GM18517 (cell line): ENCODE results near the gene DSCAML1.

Source experiments
- ATAC-seq: cut with Tn5 transposase; IDR thresholded peaks from one replicate; pipeline ENCODE4 v1.9.1; 2021; ENCODE audit warnings: mild to moderate bottlenecking, moderate library complexity; ENCODE audit not compliant: unreplicated experiment

DSCAML1 gene

DNA sequence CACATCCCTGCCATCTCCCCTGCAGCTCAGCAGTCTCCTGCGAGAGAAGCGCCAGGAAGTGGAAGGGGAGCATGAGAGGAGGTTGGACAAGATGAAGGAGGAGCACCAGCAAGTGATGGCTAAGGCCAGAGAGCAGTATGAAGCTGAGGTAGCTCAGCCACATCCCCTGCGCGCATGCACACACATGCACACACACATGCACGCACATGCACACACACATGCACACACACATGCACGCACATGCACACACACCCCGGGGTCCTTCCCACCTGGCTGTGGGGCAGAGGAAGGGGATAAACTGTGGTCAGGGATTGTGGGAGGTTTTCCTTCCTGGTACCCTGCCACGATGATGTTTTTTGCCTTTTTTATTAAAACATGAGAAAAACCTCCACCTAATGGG lies 404.0 kb downstream of the DSCAML1 start:
- no peak for ATAC-seq

DNA sequence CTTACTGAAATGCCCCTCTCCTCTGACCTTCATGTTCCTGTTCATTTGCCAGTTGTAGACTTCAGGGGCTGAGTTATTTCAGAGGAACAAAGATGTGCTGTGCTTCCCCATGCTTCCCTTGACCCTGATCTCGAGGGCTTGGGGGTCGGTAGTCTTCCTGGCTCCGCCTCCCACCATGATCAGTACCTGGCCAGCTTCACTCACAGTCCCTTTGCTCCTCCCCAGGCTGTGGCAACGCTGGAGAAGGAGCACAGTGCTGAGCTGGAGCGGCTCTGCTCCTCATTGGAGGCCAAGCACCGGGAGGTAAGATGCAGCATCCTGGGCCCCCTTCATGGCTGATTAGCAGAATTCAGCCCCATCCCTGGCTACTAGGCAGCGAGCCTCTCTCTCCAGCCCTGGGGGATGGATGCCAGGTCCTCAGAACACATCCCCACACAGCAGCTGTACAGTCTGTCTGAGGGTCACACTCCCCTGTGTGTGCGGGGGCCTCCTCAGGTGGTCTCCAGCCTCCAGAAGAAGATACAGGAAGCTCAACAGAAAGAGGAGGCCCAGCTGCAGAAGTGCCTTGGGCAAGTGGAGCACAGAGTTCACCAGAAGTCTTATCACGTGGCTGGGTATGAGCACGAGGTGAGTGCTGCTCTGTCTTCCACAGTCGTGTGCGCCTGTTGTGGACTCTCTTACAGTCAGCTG lies 404.9 kb downstream of the DSCAML1 start:
- ATAC-seq = no peak

DNA sequence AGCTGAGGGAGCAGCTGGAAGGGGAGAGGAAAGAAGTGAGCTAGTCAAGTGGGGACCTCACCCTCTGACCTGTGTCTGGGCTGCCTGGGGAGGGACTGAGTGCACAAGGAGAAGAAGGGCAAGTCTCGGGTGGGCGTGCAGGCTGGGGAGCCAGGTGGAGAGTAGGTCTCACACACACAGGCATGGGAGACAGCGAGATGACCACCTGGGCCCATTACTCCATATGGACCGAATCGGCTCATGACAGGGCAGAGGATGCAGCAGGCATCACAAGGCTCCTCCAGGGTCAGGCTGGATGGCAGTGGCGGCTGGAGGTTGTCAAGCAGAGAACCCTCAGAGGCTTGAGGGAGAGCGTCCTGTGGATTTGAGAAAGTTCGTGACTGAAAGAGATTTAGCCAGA lies 405.8 kb downstream of the DSCAML1 start:
- ATAC-seq = no peak

DNA sequence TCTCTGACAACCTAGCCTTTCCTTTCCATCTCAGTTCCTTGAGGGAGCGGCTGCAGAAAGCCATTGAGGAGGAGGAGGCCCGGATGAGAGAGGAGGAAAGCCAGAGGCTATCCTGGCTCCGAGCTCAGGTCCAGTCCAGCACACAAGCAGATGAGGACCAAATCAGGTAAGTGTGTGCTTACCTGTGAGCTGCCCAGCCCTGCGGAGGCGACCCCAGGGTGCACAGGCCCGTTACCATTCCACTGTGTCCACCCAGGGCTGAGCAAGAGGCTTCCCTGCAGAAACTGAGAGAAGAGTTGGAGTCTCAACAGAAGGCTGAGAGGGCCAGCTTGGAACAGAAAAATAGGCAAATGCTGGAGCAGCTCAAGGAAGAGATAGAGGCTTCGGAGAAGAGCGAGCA lies 406.3 kb downstream of the DSCAML1 start:
- no peak for ATAC-seq

DNA sequence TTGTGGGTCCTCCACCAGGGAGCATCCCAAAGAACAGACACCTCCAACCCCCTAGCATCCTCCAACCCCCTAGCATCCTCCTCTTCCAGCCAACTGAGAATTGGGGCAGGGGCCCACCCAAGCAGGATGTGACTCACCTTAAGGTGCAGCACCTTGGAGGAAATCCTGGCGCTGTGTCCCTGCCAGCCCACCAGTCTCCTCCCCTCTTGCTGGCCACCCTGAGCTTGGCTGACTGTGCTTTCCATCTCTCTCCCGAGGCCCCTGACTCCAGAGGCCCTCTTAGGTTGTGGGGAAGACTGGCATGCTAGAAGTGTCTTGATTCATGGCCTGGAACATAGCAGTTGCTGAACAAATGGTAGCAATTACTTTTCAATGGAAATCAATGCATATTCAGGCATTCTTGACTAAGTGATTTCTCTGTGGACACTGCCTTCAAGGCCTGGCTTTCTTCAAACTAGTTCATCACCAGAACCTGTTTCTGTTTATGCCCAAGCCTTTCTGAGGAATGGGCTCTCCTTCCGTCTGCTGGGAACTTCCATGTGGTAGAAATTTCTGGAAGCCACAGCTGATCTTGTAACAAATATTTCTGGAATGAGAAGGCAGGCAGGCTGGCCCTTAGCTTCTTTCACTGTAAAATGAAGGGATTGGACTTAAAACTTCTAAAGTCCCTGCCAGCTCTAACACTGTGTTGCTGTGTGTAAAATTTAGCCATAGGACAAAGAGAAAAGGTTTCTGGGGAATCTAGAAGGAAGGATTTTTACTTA lies 408.8 kb downstream of the DSCAML1 start:
- ATAC-seq = no peak

DNA sequence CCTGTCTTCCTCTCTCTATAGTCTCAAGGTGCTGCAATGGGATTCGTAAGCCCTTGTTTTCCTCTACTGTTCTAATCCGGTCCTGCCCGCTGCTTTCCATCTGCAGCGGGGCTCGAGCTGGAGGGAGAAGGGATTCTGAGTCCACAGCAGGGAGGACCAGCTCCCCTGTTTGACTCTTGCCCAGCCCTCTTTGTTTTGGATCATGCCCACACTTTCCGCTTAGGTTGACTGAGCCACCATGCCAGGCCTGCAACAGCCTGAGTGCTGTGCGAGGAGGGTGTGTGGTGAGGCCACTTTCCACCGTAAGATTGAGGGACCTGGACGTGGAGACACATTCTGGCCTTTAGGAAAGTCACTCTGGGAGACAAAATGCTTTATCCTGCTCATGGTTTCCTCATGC lies 411.1 kb downstream of the DSCAML1 start:
- ATAC-seq = no peak

DNA sequence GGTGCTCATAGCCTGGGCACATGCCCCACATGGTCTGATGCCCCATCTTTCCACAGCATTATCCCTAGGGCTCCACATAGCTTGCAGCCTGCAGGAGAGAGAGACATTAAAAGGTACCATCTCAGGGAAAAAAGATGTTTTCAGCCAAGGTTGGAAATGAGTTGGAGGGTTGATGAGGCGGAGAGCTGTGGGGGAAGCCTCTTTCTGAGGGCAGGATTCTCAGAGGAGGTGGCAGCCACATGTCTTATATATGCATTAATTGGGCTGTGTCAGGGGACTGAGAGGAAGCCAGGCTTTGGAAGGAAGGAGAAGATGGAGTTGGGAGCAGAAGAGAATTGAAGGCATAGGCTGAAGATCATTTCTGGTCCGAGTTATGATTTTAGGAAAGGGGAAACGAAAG lies 411.5 kb downstream of the DSCAML1 start:
- no peak for ATAC-seq

DNA sequence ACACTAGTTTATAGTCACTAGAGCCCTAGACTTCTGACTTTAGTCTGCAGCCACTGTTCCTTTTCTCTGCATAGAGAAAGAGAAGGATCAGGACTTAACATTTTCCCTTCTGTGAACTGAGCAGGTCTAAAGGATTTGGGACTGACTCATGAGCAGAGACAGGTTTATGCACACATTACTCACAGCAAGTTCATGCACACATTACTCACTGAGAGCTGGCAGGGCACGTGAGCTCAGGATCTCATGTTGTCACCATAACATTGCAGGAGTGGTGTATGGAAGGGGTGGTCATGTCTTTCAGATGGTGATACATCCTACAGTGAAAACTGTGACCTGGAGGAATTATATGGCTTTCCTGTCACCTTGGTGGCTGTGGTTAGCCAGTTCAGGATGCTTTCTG lies 413.0 kb downstream of the DSCAML1 start:
- no peak for ATAC-seq

DNA sequence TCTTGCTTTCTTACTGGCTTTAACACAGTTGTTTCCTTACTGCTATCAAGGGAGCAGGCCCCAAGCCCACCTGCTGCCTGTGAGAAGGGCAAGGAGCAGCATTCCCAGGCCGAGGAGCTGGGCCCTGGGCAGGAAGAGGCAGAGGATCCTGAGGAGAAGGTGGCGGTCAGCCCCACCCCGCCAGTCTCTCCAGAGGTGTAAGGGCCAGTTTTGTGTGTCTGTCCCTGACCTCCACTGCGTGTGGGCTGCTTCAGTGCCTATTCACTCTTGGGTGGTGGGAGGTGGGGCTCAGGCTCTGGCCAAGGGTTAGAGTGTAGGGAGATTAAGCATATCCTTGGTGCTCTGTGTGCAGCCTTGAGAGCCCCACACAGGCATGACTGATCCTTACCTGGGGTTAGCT lies 414.3 kb downstream of the DSCAML1 start:
- no peak for ATAC-seq

DNA sequence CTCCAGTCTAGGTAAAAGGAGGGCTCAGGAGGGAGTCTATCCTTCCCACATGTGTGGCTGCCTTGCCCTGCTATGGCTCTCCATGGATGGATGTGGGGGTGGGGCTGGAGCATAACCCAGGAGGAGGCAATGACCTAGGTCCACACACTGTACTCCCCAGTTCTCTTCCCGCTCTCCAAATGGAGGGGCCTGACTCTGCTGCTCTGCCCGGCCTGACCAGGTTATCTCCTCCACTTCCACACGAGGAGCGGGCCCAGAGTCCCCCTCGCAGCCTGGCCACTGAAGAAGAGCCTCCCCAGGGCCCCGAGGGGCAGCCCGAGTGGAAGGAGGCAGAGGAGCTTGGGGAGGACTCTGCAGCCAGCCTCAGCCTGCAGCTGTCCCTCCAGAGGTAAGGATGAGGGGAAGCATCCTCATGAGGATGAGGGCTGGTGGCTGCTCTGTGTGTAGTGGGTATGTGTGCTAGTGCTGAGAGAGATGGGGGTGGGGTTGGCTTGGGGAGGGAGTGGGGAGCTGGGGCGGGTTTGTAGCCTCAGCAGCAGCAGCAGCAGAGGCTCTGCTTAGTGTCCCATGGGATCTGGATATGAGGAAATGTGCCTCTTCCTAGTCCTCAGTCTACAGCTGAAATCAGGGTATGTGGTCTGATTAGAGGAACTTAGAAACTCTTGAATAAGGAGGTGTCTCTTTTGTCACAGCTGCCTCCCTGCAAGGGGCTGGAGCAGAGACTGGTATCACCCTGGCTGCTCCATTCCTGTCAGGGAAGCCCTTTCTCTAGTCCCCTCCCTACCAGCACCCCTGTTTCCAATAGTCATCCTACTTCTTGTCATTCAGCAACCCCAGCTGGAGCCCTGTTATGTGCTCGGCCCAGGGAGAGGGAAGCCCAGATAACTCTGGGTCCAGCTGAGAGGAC lies 415.3 kb downstream of the DSCAML1 start:
- no peak for ATAC-seq

DNA sequence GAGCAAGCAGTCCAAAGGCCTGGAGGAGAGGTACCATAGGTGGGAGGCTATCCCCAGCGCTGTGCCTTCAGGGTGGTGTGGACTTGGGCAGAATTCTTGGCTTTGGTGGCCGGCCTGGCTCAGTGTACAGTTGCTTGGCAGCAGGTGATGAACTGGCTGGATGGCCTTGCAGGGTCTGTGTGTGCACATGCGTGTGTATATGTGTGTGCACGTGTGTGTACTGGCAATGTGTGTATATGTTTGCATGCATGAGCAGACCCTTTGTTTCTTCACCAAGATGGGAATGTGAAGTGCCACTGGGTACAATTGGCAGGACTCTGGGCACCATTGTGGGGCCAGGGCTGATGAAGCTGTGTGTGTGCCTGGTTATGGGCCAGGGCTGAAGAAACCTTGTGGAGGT lies 416.3 kb downstream of the DSCAML1 start:
- no peak for ATAC-seq

DNA sequence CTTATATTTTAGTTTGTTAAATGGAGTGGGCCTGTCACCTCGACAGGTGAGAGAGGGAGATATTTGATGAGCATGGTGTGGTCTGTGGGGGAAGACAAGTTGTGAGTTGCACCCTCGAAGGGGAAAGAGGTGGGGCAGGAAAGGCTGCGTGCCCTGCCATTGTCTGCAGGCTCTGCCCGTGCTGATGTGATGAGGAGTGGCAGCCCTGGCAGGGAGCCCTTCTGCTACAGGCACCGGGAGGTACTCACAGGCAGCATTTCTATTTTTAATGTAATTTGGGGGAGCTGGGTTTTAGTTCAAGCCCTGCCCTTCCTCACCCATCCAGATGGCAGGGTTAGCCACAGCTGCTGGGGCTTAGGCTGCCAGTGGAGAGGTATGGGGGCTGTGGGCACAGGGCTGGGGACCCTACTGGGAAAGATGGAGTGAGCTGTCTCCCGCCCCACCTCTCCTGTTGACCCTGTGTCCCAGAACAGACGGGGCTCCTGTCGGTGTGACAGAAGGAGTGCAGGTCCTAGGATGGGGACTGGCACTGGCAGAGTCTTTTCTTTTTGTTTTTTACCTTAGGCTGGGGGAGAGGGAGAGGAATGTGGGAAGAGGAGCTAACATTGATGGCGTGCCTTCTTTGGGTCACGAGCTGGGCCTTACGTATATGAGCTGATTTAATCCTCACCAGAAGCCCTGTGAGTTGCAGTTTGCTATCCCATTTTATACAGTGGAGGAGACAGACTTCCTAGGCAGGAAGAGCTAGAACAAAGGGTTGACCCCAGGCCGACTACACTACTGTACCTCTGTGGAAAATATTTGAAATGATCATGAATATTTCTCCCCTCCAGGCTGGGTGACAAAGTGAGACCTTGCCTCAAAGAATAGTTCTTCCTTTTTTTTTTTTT lies 417.8 kb downstream of the DSCAML1 start:
- no peak for ATAC-seq
